ENCODE results near the gene CTDSPL2.

- TF ChIP-seq POLR2A (IDR thresholded peaks at IDR 0.05) (no peak), CTCF (IDR thresholded peaks at IDR 0.05) (no peak), POLR2AphosphoS5 (IDR thresholded peaks at IDR 0.05) (no peak), EP300 (IDR thresholded peaks at IDR 0.05) (no peak)
Measured at GRCh38 chr15:44394562-44394961, 32.9 kb upstream of the CTDSPL2 start.

Measured in suprapubic skin (tissue), 4 donors.